ENCODE results near the gene KLRF1.

KLRF1 gene, protein sequence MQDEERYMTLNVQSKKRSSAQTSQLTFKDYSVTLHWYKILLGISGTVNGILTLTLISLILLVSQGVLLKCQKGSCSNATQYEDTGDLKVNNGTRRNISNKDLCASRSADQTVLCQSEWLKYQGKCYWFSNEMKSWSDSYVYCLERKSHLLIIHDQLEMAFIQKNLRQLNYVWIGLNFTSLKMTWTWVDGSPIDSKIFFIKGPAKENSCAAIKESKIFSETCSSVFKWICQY

GRCh38 chr12:9827209-9827888 is at the start of gene KLRF1:
Gene KLRF1 (plus strand): TSS chr12:9827481. CDS start chr12:9827545, 64 bp downstream.
- no peak for DNase-seq

- no peak for DNase-seq
Observed at GRCh38 chr12:9779209-9779608, 48.1 kb upstream of the KLRF1 start.

DNA sequence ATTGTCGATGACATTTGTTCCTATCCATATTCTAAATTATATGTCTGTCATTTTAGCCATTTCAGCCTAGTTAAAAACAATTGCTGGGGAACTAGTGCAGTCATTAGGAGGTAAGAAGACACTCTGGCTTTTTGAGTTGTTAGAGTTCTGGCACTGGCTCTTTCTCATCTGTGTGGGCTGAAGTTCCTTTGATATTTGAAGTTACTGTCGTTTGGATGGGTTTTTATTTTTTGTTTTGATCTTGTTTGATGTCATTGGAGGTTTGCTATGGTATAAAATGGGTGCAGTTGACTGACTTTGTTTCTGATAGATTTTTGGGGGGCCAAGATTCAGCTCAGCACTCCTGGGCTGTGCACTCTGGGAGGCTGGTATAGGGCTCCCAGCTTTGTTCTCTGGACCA is 45.9 kb upstream of the KLRF1 start:
- DNase-seq = no peak

DNA sequence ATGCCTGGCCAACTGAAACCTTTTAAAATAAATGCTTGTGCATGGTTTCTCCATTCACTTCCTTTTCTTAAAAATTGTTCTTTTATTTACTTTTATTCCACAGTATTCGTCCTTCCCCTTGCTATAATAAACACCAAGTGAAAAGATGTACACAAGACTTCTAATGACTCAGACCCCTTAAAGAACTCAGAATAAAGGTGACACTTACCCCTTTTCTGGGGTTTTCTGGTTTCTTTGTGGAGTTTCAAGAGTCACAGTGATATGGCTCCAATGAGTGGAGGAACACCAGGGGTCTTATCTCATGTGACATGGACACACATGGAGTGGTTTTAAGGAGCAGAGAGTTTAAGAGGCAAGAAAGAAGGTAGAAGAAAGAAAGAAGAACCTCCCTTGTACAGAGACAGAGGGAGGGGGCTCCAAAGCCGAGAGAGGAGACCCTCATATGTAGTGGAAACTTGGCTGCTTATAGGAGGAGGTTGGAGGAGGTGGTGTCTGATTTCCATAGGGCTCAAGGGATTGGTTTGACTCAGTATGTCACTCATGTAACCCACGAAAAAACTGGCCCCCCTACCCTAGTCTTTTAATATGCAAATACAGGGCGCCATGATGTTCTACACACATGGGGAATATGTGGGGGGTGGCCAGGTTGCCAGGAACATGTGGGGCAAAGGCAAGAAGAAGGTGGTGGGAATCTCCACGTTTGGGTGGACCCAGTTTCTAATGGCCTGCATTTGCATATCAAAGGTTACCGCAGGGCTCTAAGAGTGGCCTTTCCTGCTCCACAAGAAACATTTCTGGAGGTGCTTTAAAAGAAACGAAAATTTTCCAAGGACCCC is 44.5 kb upstream of the KLRF1 start:
- no peak for DNase-seq

- no peak for DNase-seq
Observed at GRCh38 chr12:9784326-9784725, 43.0 kb upstream of the KLRF1 start.

GRCh38 chr12:9784816-9785215 is 42.5 kb upstream of the KLRF1 start:
- DNase-seq = no peak

- no peak for DNase-seq
Observed at GRCh38 chr12:9786726-9787717, 40.3 kb upstream of the KLRF1 start.

GRCh38 chr12:9792185-9792900 is 34.9 kb upstream of the KLRF1 start:
- DNase-seq = no peak

DNA sequence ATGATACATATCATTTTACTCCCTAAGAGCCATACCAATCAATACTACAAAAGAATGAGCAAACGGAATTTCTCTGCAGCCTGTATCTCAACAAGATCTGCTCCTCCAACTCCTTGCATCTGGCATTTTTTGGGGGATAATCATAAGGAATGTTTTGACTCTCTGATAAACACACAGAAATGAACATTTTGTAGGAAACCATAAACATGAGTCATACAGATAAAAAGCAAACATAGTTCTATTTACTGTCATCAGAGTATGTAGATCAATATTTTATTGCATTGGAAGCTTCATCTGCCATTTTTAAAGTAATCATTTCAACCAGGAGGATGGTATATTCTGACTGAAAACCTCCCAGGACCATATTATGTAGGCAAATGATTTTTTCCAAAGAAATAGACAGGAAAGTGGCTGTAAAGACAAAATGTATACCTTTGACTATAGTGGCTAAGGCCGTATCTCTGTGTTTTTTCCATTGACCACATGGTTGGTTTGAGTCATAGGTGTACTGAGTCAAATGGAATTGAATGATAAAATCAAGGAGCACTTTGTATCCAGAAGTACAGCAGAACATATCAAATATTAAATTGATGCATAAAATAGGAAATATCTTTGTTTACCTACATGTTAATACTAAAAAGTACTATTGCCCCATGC is 34.2 kb upstream of the KLRF1 start:
- DNase-seq = no peak

- no peak for DNase-seq
Observed at GRCh38 chr12:9793779-9794395, 33.4 kb upstream of the KLRF1 start.

GRCh38 chr12:9794484-9795093 is 32.7 kb upstream of the KLRF1 start:
- DNase-seq = no peak

DNA sequence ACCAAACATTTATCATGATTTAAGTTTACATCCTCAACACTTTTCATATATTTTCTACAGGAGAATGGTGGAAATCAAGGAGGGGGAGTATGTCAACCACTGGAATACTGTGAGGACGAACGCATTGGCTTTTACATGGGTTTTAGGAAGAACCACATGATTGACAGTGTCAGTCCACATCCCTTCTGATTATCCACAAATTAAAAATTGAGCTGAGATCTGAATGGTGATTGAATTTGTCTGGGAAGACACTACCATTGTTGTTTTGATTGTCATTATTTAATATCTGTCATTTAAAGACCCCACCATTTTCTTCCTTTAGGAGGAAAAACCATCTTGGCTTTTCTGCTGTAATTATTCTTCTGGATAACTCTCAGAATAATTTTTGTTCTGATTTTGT is 31.3 kb upstream of the KLRF1 start:
- DNase-seq = no peak

- no peak for DNase-seq
Observed at GRCh38 chr12:9796346-9796745, 30.9 kb upstream of the KLRF1 start.

DNA sequence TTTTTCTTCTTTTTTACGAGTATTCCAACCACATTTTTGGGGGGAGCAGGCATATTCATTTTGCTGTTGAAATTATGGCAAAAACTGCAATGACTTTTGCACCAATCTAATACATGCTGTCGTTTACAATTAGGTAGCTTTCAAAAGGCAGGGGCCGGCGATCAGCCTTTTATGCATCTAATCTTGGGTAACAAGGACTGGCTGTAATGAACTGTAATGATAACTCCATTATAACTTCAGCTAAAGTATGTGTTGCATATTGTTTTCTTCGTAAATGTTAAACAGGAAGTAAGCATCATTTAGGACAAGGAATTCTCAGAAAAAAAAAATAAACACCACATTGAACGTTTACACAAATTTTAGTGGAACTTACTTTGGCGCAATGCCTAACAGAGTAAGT is 30.3 kb upstream of the KLRF1 start:
- no peak for DNase-seq

DNA sequence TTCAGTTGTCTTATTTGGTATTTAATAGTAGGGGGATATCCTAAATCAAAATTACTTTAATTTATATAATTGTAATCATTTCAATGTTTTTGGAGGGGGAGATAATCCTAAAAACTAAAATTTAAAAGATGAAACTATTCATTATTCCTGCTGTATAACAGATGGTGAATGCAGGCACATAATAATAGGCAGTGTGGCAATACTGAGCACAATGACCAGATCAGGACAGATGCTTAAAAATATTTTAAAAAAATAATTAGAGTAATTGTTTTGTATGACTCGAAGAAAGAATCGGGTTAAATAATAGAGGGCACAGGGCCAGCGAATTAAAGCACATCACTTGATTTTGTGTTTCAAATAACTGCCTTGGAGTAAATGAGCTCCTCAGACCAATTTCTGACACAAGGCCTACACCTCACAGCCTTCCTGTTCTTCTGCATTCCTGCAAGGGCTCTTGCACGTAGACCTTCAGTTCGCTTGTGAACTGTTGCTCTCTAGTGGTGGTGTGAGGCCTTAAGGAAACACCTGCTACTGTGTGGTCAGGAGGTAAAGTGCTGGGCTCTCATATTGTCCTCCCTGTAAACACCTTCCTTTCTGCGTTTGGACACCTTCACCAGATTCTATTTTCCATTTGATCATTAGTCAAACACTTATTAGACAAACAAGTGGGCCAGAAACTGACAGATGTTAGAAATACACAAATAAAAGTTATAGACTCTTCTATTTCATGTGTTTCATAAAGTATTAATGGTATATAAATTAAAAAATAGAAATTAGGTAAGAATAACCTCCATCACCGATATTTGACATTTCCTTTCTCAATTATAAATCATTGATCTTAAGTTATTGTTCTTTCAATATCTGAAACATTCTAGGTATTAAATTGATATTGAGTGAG is 29.3 kb upstream of the KLRF1 start:
- DNase-seq = peak; percentile 51

DNA sequence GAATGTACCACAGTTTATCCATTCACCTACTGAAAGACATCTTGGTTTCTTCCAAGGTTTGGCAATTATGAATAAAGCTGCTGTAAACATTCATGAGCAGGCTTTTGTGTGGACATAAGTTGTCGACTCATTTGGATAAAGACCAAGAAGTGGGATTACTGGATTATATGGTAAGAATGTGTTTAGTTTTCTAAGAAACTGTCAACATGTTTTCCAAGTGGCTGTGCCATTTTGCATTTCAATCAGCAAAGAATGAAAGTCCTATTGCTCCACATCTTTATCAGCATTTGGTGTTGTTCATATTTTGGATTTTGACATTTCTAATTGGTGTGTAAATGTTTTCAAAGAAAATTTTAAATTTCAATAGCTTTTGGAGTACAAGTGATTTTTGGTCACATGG is 27.3 kb upstream of the KLRF1 start:
- no peak for DNase-seq

DNA sequence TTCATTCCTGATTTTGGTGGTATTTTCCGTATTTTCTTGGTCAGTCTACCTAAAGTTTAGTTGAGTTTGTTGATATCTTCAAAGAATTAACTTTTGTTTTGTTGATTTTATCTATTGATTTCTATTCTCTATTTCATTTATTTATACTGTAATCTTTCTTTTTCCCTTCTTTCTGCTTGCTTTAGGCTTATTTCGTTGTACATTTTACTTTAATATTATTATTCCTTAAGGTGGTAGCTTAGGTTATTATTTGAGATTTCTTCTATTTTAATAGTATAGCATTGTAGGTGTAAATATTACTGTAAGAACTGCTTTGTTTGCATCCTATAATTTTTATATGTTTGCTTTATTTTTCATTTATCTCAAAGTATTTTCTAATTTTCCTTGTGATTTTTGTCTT is 21.4 kb upstream of the KLRF1 start:
- no peak for DNase-seq

DNA sequence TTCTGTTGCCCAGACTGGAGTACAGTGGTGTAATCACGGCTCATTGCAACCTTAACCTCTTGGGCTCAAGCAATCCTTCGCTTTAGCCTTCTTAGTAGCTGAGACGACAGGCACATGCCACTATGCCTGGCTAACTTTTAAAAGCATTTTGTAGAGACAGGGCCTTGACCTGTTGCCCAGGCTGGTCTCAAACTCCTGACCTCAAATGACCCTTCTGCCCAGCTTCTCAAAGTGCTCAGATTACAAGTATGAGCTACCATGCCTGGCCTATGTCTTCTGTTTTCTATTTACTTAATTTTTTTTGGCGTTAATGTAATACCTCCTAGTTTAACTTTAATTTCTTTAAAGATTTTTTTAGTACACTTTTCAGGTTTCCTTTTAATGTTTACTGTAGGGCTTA is 20.6 kb upstream of the KLRF1 start:
- DNase-seq = no peak

GRCh38 chr12:9808504-9808903 is 18.8 kb upstream of the KLRF1 start:
- DNase-seq = no peak

Data from activated T-cell treated with anti-CD3 and anti-CD28 coated beads, Interleukin-2, amount 50 U/mL, for 1 hour (primary cell).